ENCODE data around the gene LY6G5B.

DNA sequence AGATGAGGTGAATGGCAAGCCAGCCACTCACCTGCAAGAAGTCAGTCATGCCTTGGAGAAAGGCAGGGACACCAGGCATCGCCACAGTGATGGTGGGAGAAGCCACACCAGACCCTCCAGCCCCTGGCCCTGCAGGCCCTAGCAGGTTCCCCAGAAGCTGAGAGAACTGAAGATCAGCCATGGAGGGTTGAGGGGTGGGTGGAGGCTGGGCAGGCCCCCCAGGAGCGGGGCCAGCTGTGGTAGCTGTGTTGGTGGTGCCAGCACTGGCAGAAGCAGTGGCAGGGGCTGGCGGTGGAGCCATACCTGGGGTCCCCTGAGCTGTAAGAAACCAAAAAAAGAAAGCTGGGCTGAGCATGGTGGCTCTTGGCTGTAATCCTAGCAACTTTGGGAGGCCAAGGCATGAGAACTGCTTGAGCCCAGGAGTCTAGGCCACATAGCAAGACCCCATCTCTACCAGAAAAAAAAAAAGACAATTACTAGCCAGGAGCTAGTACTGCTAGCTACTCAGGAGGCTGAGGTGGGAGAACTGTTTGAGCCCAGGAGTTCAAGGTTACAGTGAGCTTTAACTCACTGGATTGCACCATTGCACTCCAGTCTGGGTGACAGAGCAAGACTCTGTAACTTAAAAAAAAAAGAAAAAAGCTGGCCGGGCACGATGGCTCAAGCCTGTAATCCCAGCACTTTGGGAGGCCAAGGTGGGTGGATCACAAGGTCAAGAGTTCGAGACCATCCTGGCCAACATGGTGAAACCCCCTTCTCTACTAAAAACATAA, 26.8 kb upstream of the LY6G5B start:
- TF ChIP-seq GATA3 (IDR thresholded peaks at IDR 0.05; ENCODE audit: low read depth, low read length): no peak
- no peak for TF ChIP-seq GATA2 (IDR thresholded peaks at IDR 0.05; ENCODE audit: low read depth, low read length)

Measured in SH-SY5Y (cell line).